Nephron (organoid): ENCODE measurements around the gene DUSP15.
"Not testable (repeated sequence)": the region's sequence is repeated elsewhere in the genome, so short reads cannot be mapped to it uniquely, and the experiment has no call there.

ENCODE experiments used
- H3K27ac Mint-ChIP-seq, 3 experiments: 2 replicates each; pipeline ENCODE4 v1.8.0; 2020; ENCODE audit warnings: mixed read lengths in 3 of 3, mild to moderate bottlenecking in 2 of 3, moderate library complexity in 1 of 3
- H3K27me3 Mint-ChIP-seq: 2 replicates; pipeline ENCODE4 v1.8.0; 2021; ENCODE audit warnings: low read depth, mild to moderate bottlenecking, moderate library complexity, mixed read lengths
- H3K36me3 Mint-ChIP-seq: 2 replicates; pipeline ENCODE4 v1.8.0; 2020; ENCODE audit warnings: low read depth, mixed read lengths
- H3K4me1 Mint-ChIP-seq: 2 replicates; pipeline ENCODE4 v1.8.0; 2020; ENCODE audit warnings: mixed read lengths
- H3K4me3 Mint-ChIP-seq, 3 experiments: 2 replicates each; pipeline ENCODE4 v1.8.0; 2020; ENCODE audit warnings: mild to moderate bottlenecking in 3 of 3, mixed read lengths in 3 of 3, moderate library complexity in 2 of 3
- H3K9me3 Mint-ChIP-seq: 2 replicates; pipeline ENCODE4 v1.8.0; 2020; ENCODE audit warnings: mixed read lengths
- TF ChIP-seq, protein P1 (sequence below), 3 experiments: fragments of 200-600 bp; sonication (generic); IDR thresholded peaks; one replicate each; pipeline ENCODE4 v1.5.0; 2021; ENCODE audit warnings: antibody characterized with exemption in 3 of 3; ENCODE audit not compliant: unreplicated experiment in 3 of 3

DUSP15 gene

DNA sequence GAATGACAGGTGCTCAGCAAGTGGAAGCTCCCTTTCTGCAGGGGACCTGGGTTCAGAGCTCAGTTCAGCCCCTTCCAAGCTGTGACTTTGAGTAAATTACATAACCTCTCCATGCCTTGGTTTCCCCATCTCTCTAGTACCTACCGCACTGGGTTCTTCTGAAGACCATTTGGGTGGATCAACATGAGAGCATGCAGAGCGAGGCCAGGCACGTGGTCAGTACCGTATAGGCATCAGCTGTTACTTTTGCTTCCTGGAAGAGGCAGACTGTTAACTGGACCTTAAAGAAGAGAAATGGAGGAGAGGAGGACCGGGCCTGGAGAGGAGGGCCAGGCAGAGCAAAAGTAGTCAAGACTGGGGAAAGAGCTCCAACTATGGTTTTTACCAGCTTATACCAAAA lies 52.9 kb downstream of the DUSP15 start:
- H3K4me3 Mint-ChIP-seq = no peak overlapping the region
- no peaks in the 10 kb centered on the region for H3K36me3 Mint-ChIP-seq
- TF ChIP-seq, protein P1, sequence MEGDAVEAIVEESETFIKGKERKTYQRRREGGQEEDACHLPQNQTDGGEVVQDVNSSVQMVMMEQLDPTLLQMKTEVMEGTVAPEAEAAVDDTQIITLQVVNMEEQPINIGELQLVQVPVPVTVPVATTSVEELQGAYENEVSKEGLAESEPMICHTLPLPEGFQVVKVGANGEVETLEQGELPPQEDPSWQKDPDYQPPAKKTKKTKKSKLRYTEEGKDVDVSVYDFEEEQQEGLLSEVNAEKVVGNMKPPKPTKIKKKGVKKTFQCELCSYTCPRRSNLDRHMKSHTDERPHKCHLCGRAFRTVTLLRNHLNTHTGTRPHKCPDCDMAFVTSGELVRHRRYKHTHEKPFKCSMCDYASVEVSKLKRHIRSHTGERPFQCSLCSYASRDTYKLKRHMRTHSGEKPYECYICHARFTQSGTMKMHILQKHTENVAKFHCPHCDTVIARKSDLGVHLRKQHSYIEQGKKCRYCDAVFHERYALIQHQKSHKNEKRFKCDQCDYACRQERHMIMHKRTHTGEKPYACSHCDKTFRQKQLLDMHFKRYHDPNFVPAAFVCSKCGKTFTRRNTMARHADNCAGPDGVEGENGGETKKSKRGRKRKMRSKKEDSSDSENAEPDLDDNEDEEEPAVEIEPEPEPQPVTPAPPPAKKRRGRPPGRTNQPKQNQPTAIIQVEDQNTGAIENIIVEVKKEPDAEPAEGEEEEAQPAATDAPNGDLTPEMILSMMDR (IDR thresholded peaks at IDR 0.05; ENCODE audit: unreplicated experiment in 3 of 3) = no peak
- peaks cover 61% of the 10 kb centered on the region for H3K4me1 Mint-ChIP-seq
- H3K9me3 Mint-ChIP-seq = no peaks in the 10 kb centered on the region
- no peak overlapping the region for H3K27ac Mint-ChIP-seq
- H3K27me3 Mint-ChIP-seq = peaks cover 3% of the 10 kb centered on the region

DNA sequence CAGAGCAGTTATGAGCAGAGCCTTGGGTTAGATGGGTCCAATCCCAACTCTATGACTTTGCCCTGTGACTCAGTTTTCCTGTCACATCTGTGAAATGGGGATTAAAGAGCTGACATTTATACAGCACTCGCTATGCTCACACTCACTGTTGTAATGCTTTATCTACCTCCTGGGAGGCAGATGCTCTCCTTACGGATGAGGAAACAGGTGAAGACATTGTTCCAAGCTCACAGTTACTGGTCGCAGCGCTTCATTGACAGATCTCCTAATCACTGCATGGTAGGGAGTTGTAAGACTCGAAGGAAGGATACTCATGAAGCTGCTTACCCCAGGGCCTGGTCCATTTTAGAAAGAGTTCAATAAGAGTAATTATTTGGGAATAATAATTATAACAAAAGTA lies 54.1 kb downstream of the DUSP15 start:
- no peak overlapping the region for H3K4me3 Mint-ChIP-seq
- peaks cover 3% of the 10 kb centered on the region for H3K27me3 Mint-ChIP-seq
- H3K27ac Mint-ChIP-seq = no peak overlapping the region
- H3K9me3 Mint-ChIP-seq = no peaks in the 10 kb centered on the region
- TF ChIP-seq, protein P1 (IDR thresholded peaks at IDR 0.05; ENCODE audit: unreplicated experiment in 3 of 3) = no peak
- H3K36me3 Mint-ChIP-seq = no peaks in the 10 kb centered on the region
- H3K4me1 Mint-ChIP-seq = peaks cover 64% of the 10 kb centered on the region

DNA sequence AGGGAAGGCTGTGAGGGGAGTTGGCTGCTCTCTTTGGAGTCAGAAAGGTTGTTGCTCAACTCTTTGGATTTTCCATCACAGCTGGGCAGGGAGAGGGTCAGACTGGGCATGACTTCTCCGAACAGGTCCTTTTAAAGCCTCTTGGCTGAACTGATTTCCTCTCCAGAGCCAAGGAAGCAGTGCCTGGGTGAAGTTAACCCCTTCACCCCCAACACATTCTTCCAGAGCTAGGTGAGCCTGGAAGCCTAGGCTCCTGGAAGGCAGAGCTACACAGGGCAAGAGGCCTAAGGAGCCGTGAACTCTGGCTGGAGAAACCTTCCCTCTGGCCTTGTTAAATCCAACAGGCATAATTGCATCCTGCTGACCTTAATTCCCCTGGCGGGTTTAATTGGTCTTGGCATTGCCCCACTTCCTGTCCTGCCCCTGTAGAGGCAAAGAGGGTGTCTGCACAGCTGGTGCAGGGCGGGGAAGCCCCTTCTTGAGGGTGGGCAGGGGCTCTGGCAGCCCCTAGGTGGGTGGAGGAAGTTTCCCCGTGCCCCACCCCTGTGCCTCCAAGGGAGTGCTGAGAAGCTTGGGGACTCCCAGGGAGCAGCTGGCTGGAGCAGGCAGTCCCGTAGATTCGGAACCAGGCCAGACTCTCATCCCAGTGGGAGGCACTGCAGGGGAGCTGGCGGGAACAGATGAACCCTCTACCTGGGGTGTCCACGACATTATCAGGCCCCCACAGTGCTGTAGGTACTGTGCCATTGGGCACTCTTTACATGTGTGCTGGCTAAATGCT lies 54.7 kb downstream of the DUSP15 start:
- H3K27ac Mint-ChIP-seq = no peak overlapping the region
- H3K27me3 Mint-ChIP-seq = peaks cover 3% of the 10 kb centered on the region
- no peaks in the 10 kb centered on the region for H3K9me3 Mint-ChIP-seq
- TF ChIP-seq, protein P1 (IDR thresholded peaks at IDR 0.05; ENCODE audit: unreplicated experiment in 3 of 3) = no peak
- H3K4me1 Mint-ChIP-seq = peaks cover 62% of the 10 kb centered on the region
- no peaks in the 10 kb centered on the region for H3K36me3 Mint-ChIP-seq
- no peak overlapping the region for H3K4me3 Mint-ChIP-seq

DNA sequence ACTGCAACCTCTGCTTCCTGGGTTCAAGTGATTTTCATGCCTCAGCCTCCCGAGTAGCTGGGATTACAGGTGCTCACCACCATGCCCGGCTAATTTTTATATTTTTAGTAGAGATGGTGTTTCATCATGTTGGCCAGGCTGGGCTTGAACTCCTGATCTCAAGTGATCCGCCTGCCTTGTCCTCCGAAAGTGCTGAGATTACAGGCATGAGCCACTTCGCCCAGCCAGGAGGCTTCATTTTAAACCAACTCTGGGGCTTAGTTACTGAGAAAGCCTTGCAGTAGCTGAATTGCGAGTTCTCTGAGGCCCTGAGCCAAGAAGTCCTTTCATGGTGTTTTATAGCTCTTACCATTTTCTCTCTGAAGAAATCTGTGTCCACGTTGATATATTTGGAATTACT lies 56.2 kb downstream of the DUSP15 start:
- not testable (repeated sequence) for H3K27me3 Mint-ChIP-seq, H3K27ac Mint-ChIP-seq, H3K4me3 Mint-ChIP-seq, H3K36me3 Mint-ChIP-seq, H3K9me3 Mint-ChIP-seq
- peaks cover 65% of the 10 kb centered on the region for H3K4me1 Mint-ChIP-seq

DNA sequence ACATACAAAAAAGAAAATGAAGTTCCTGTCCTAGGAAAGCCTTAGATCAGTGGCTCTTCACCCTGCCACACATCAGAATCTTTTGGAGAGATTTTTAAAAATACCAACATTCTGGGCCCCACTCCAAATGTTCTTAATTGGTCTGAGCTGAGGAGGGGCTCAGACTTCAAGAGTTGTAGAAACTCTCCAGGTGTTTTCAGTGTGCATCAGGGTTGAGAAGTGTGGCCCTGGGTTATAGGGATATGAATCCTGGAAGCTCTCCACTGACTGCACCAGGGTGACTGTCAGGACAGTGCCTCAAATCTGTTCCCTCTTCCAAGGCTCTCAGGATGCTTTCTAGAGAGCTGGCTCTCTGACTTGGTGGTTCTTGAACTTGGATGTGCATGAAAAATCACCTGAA lies 56.7 kb downstream of the DUSP15 start:
- Mint-ChIP-seq H3K27me3 (peaks cover 3% of the 10 kb centered on the region), H3K4me3 (no peak overlapping the region), H3K36me3 (no peaks in the 10 kb centered on the region), H3K4me1 (peaks cover 61% of the 10 kb centered on the region), H3K9me3 (no peaks in the 10 kb centered on the region), H3K27ac (no peak overlapping the region)
- TF ChIP-seq, protein P1 (IDR thresholded peaks at IDR 0.05; ENCODE audit: unreplicated experiment in 3 of 3) = no peak

DNA sequence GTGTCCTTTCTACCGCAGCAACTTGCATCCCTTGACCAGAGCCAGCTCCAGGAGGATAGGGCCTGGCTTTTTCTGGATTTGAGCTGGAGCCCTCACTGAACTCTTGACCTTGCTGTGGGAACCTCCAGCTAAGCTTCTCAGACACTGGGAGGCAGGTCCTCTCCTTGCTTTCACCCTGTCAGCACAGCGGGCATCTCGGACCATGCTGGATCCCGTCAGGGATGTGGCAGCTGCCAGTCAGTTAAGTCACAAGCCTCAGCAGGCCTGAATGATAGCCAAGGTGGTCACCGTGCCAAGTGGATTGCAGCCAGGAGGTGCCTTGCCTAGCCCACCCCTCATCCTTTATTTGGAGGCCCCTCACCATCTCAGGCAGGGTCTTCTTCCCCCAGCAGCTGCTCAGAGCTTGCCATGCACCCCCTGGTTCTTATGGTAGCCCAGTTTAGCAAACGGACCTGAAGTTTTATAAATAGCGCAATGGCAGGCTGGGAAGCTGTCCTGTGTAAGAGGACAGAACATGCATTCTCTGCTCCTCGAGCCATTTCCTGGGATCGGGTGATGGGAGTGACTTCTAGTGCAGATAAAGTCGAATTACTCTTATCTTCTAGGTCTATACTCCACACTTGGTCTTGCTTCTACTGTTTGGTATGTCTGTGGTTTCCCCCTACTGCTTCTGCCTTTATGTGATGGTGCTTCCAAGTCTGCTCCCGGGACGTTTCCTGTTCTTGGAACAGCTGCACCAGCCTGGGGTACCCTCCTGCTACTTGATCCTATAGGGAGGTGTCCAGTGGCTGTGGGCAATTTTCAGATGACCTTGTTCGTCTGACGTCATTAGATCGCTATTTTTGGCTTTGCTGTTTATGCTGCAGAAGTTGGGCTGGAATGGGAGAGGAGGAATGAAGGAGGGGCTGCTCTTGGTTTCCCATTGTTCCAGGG lies 58.3 kb downstream of the DUSP15 start:
- no peaks in the 10 kb centered on the region for H3K9me3 Mint-ChIP-seq
- no peaks in the 10 kb centered on the region for H3K36me3 Mint-ChIP-seq
- H3K27ac Mint-ChIP-seq = peak overlapping the region; percentile 28 to 57 (median 56)
- H3K4me3 Mint-ChIP-seq = peak overlapping the region in 2 of 3 experiments; percentile 10 to 41
- peaks cover 49% of the 10 kb centered on the region for H3K4me1 Mint-ChIP-seq
- TF ChIP-seq, protein P1 (IDR thresholded peaks at IDR 0.05; ENCODE audit: unreplicated experiment in 3 of 3) = no peak
- peaks cover 3% of the 10 kb centered on the region for H3K27me3 Mint-ChIP-seq
